Hepatocyte (in vitro differentiated cells): ENCODE results near the gene CCR9.

Experiments used
- EZH2 ChIP-seq: fragments of 200-600 bp; sonication (generic); IDR thresholded peaks from 2 replicates; pipeline ENCODE4 v1.6.1; 2016; ENCODE audit warnings: antibody characterized with exemption, mild to moderate bottlenecking, borderline replicate concordance
- TF ChIP-seq, protein P1 (sequence below): fragments of 200-600 bp; sonication (generic); IDR thresholded peaks from 2 replicates; pipeline ENCODE4 v1.5.1; 2016; ENCODE audit warnings: antibody characterized with exemption, mild to moderate bottlenecking; ENCODE audit not compliant: poor library complexity

DNA sequence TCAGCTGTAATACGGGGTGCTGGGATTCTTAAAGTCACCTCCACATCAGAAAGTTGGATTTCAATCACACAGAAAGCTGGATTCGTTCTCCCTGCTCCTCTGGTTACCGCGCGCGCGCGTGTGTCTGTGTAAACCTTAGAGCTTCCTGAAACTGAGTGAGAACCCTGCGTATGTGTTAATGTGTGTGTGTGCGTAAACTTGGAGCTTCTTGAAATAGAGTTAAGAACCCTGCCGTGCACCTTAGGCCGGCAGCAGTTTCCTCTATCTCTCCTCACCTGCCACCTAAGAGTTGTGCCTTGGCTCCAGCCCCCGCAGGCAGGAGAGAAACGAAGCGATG lies 45.0 kb upstream of the CCR9 start:
- TF ChIP-seq, protein P1, sequence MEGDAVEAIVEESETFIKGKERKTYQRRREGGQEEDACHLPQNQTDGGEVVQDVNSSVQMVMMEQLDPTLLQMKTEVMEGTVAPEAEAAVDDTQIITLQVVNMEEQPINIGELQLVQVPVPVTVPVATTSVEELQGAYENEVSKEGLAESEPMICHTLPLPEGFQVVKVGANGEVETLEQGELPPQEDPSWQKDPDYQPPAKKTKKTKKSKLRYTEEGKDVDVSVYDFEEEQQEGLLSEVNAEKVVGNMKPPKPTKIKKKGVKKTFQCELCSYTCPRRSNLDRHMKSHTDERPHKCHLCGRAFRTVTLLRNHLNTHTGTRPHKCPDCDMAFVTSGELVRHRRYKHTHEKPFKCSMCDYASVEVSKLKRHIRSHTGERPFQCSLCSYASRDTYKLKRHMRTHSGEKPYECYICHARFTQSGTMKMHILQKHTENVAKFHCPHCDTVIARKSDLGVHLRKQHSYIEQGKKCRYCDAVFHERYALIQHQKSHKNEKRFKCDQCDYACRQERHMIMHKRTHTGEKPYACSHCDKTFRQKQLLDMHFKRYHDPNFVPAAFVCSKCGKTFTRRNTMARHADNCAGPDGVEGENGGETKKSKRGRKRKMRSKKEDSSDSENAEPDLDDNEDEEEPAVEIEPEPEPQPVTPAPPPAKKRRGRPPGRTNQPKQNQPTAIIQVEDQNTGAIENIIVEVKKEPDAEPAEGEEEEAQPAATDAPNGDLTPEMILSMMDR = no peak
- TF ChIP-seq EZH2 = no peak
